Measurements from ENCODE around the gene HAND2.

HAND2 gene

GRCh38 chr4:173500841-173501591 lies 29.0 kb downstream of the HAND2 start:
- DNase-seq, result no peak

GRCh38 chr4:173499658-173500535 lies 30.1 kb downstream of the HAND2 start:
- DNase-seq, result no peak

GRCh38 chr4:173498771-173499170 lies 31.3 kb downstream of the HAND2 start:
- no peak for DNase-seq

- DNase-seq, result no peak
Measured at GRCh38 chr4:173498023-173498422, 32.0 kb downstream of the HAND2 start.

GRCh38 chr4:173494013-173494970 lies 35.7 kb downstream of the HAND2 start:
- no peak for DNase-seq

- no peak for DNase-seq
Measured at GRCh38 chr4:173493041-173493440, 37.0 kb downstream of the HAND2 start.

- no peak for DNase-seq
Measured at GRCh38 chr4:173492315-173492714, 37.7 kb downstream of the HAND2 start.

GRCh38 chr4:173490817-173491528 lies 39.1 kb downstream of the HAND2 start:
- no peak for DNase-seq

GRCh38 chr4:173490256-173490655 lies 39.8 kb downstream of the HAND2 start:
- DNase-seq, result no peak

- DNase-seq, result no peak
Measured at GRCh38 chr4:173489514-173489913, 40.5 kb downstream of the HAND2 start.

GRCh38 chr4:173488656-173489055 lies 41.4 kb downstream of the HAND2 start:
- no peak for DNase-seq

GRCh38 chr4:173488074-173488473 lies 42.0 kb downstream of the HAND2 start:
- DNase-seq, result no peak

- no peak for DNase-seq
Measured at GRCh38 chr4:173486714-173487392, 43.2 kb downstream of the HAND2 start.

GRCh38 chr4:173485164-173485563 lies 44.9 kb downstream of the HAND2 start:
- DNase-seq, result no peak

GRCh38 chr4:173482330-173482931 lies 47.6 kb downstream of the HAND2 start:
- no peak for DNase-seq

GRCh38 chr4:173478913-173479283 lies 51.1 kb downstream of the HAND2 start:
- no peak for DNase-seq

GRCh38 chr4:173478201-173478912 lies 51.7 kb downstream of the HAND2 start:
- DNase-seq, result no peak

GRCh38 chr4:173477016-173477415 lies 53.0 kb downstream of the HAND2 start:
- no peak for DNase-seq

All from NCI-H1930 (cell line).